ENCODE measurements around the gene DPEP2NB.
"Not testable (repeated sequence)": the region's sequence is repeated elsewhere in the genome, so short reads cannot be mapped to it uniquely, and the experiment has no call there.

DPEP2NB gene

DNA sequence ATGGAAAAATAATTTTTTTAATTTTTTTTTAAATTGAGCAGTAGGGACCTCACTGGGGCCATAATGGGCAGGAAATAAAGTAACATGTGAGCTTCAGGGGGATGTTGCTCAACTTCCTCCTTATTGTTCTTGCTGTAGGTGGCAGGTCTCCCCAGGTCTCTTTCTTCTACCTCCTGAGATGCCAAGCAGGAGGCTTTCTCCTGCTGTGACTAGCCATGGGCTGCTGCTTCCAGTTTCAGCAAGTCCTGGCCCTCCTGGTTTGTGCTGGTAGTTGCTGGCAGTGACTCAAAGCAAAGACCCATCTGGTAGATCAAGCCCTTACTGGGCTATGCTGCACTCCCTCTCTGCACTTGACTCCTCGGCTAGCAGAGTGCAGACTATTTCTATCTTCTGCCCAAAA lies 2.3 kb downstream of the DPEP2NB start:
- DNase-seq (ENCODE audit: low spot score) = no peak

DNA sequence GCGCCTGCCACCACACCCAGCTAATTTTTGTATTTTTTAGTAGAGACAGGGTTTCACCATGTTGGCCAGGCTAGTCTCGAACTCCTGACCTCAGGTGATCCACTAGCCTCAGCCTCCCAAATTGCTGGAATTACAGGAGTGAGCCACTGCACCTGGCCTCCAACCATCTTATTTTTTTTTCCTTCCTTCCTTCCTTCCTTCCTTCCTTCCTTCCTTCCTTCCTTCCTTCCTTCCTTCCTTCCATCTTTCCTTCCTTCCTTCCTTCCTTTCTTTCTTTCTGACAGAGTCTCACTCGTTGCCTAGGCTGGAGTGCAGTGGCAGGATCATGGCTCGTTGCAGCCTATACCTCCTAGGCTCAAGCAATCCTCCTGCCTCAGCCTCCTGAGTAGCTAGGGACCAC lies 5.8 kb downstream of the DPEP2NB start:
- not testable (repeated sequence) for DNase-seq (ENCODE audit: low spot score)

DNA sequence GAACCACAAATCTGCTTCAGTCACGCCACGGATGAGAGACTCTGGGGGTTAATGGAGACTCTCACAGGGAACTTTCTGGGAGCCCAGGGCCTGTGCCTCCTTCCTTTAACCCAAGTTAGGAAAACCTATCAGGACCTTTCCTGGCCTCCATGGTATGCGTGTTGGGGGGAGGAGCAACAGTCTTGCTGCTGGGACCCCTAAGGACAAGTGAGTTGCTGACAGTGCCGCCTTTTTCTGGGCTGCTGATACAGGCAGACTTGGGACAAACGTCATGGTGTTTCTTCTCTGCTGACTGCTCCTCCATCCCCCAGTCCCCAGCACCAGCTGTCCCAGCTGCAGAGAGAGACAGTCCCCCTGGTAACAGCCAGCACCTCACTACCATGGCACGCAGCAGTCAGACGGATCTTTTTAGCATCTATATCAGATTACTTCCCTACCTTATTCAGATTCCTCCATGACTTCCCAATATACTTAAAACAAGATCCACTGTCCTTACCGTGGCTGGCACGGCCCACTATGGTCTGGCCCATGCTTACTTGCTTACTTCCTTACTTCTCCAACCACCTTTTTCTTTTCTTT lies 6.5 kb downstream of the DPEP2NB start:
- no peak for DNase-seq (ENCODE audit: low spot score)

GRCh38 chr16:68005786-68006286 lies 9.9 kb downstream of the DPEP2NB start:
- peak; percentile 48 for DNase-seq (ENCODE audit: low spot score)

- no peak for DNase-seq (ENCODE audit: low spot score)
These were observed 10.5 kb downstream of the DPEP2NB start for GRCh38 chr16:68005211-68005610.

- DNase-seq (ENCODE audit: low spot score) = no peak
These were observed 12.7 kb downstream of the DPEP2NB start for GRCh38 chr16:68003031-68003430.

- DNase-seq (ENCODE audit: low spot score) = no peak
These were observed 15.3 kb downstream of the DPEP2NB start for GRCh38 chr16:68000450-68000849.

DNA sequence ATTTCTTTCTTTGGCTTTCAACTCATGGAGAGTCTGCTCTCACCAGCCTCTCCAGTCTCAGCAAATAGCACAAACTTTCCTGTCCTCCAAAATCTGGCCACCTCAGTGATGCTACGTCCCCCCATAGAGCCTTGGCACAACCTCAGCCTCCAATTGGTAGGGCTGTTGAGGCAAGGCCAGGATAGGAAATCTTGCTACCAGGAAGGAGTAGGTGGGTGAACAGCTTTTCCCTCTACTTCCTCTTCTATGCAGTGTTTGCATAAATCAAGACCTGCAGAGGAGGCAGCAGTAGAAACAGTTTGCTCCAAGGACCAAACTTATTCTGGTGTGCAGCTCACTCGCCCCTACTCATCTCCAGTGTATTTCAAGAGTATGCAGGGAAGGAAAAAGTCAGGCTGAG lies 15.7 kb downstream of the DPEP2NB start:
- DNase-seq (ENCODE audit: low spot score) = no peak

- DNase-seq (ENCODE audit: low spot score) = peak; percentile 69
These were observed 16.7 kb downstream of the DPEP2NB start, which contains the start of gene DPEP2 for GRCh38 chr16:67998779-67999688. DPEP2 (minus strand) TSS chr16:67999484; CDS start chr16:67993212, 6,272 bp downstream.

DNA sequence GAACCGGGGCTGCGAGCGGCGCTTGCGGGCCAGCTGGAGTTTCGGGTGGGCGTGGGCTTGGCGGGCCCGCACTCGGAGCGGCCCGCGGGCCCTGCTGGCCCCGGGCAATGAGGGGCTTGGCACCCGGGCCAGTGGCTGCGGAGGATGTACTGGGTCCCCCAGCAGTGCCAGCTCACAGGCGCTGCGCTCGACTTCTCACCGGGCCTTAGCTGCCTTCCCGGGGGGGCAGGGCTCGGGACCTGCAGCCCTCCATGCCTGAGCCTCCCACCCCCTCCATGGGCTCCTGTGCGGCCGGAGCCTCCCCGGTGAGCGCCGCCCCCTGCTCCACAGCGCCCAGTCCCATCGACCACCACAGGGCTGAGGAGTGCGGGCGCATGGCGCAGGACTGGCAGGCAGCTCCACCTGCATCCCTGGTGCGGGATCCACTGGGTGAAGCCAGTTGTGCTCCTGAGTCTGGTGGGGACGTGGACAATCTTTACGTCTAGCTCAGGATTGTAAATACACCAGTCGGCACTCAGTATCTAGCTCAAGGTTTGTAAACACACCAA lies 17.4 kb downstream of the DPEP2NB start:
- DNase-seq (ENCODE audit: low spot score) = not testable (repeated sequence)

- no peak for DNase-seq (ENCODE audit: low spot score)
These were observed 19.0 kb downstream of the DPEP2NB start for GRCh38 chr16:67996666-67997065.

DNA sequence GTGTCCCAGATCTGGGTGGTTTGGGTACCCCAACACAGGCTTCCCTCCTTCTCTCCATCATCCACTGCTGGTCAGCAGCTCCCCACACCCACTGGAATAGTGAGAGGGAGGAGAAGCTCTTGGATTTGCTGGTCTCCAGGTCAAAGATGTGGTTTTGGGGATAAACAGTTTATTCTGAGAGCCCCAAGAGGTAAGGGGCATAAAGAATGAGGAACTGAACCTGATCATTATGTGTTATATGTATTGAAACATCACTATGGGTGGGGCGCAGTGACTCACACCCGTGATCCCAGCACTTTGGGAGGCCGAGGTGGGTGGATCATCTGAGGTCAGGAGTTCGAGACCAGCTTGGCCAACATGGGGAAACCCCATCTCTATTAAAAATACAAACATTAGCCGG lies 20.3 kb downstream of the DPEP2NB start:
- no peak for DNase-seq (ENCODE audit: low spot score)

DNA sequence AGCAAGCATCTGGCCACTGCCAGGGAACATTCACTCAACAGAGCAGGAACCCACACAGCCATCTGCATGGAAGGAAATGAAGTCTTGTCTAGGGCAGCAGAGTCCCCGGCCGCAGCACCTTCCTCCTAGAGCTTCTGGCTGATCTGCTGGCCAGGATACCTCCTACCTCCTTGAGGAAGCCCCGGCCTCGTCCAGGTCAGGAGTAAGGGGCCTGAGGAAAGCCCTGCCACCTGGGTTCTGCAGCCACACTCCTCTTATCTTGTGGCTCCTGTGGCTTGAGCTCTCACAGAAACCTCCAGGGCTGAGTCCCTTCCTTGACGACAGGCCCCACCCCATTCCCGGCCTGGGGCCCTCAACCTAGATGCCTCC lies 21.7 kb downstream of the DPEP2NB start:
- DNase-seq (ENCODE audit: low spot score) = not testable (repeated sequence)

DNA sequence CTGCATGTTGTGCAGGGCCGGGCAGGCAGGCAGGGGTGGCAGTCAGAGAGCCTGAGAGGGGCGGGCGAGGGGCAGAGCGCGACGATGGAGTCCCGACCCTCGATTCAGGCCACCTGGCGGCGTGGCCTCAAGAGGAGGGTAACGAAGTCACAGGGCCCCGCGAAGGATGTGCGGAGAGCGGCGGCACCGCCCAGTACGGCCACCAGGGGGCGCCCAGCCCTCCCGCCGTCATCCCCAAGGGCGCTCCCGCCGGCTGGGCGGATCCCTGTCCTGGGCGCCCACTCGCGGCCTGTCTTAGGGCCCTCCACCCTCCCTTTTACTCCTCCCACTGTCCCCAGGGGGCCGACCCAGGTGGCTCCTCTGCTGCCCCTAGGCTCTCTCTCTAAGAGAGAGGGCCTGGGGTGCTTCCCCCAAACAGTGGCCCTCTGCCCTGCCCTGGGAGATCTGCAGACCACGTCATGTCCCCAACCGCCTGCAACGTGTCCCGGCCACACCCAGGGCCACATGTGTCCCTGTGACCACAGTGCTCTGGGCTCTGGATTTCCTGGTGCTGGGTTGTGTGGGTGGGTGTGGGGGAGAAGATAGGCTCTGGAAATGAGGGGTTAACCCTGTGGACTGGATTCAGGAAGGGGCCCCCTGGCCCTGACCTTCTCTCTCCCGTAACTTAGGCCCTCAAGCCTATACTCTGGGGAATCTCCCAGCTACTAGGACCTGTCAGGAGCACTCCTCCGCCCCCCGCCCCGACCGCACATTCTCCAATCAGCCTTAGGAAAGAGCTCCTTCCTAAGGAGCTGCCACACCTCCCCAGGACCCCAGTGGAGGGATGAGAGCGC lies 22.3 kb downstream of the DPEP2NB start:
- DNase-seq (ENCODE audit: low spot score) = peak; percentile 66

- no peak for DNase-seq (ENCODE audit: low spot score)
These were observed 23.0 kb downstream of the DPEP2NB start for GRCh38 chr16:67992661-67993206.

- no peak for DNase-seq (ENCODE audit: low spot score)
These were observed 25.7 kb downstream of the DPEP2NB start for GRCh38 chr16:67990018-67990386.

DNA sequence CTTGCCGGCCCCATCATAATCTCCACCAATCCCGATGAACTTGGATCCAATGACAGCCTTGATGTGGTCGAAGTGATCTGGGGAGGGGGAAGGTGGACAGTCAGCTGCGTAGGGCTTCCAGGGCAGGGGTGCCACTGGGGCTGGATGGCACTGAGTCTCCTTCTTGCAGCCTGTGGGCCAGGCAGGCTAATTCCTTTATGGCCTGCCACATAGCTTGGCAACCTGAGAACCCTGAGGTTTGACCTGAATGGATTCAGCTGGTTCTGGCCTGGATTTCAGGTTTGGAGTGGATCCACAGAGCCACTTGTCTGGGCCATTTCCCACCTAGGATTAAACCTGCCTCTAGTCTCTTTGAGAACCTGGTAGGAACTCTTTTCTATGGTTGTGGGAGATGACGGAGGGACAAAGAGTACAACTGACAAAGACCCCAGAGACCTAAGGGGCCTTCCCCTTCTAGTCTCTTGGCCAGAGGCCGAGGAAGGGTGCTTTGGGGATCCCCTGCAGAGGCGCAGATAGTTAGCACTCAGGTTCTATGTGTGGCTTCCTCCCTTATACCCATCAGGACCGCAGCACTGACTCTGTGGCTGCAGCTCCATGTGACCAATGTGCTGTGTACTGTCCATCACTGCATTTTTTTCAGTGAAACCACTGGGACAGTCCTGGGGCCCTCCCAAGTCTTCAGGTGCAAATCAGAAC lies 26.2 kb downstream of the DPEP2NB start:
- no peak for DNase-seq (ENCODE audit: low spot score)

- DNase-seq (ENCODE audit: low spot score) = no peak
These were observed 27.0 kb downstream of the DPEP2NB start for GRCh38 chr16:67988675-67989074.

- DNase-seq (ENCODE audit: low spot score) = peak; percentile 49
These were observed 28.1 kb downstream of the DPEP2NB start for GRCh38 chr16:67987460-67988160.

- no peak for DNase-seq (ENCODE audit: low spot score)
These were observed 28.8 kb downstream of the DPEP2NB start for GRCh38 chr16:67986949-67987348.

Measured in Ammon's horn (tissue), 1 donor.